NCI-H446 treated with DMSO at 0.1 percent for 48 hours (cell line): ENCODE results near the gene NFATC1.

ENCODE experiments used
- DNase-seq: peaks from one replicate; lab custom pipeline; 2025; lab: John Stamatoyannopoulos, UW

The NFATC1 gene

DNA sequence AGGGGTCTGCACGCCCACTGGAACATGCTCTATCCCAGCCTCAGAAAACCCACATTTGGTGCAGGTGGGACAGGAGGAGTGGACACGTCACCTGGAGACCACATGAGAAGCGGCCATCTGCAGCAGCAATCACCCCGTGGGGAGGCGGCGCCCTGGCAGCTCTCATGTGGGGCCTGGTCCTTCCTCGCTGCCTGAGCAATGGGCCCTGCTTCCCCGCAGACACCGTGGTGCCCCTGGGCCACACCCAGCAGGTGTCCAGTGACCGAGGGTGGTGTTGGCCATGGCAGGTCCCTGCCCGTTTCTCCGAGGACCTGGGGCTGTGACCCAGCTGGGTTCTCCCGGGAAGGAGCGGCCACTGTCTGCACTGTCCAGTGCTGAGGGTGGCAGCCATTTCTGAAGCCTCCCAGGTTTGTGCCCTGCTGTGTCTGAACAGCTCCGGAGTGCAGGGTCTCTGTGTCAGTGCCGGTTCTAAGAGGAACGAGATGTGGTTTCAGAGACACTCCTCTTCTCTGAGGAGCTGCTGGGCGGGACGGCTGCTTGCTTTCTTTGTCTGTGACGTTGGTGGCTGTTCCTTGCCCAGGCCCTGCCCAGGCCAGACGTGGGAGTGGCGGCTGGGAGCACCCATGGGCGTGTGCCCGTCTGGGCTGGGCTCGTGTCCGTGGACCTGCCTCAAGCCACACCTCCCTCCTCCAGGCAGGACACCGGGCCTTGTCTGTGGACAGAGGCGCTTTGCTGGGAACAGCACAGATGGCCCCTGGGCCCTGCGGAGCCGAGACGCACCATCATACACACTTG, 44.8 kb downstream of the NFATC1 start:
- DNase-seq, result no peak

DNA sequence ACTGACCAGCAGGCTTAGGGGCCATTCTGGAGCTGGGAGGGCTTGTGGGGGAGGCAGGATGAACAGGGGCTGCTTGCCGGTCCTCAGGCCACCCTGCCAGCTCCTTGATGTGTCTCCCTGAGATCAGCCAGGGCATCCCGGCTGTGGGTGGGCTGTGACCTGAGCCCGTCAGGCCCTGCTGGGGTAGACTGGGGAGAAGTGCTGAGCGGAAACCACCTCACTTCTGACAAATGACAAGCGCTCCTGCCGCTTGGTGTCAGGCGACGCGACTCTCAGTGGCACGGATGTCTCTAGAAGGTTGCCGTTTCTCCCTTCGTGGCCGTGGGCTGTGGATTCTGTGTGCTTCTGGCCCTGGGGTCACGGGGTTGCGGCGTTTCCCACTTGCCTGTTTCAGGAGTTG, 45.7 kb downstream of the NFATC1 start:
- no peak for DNase-seq

DNA sequence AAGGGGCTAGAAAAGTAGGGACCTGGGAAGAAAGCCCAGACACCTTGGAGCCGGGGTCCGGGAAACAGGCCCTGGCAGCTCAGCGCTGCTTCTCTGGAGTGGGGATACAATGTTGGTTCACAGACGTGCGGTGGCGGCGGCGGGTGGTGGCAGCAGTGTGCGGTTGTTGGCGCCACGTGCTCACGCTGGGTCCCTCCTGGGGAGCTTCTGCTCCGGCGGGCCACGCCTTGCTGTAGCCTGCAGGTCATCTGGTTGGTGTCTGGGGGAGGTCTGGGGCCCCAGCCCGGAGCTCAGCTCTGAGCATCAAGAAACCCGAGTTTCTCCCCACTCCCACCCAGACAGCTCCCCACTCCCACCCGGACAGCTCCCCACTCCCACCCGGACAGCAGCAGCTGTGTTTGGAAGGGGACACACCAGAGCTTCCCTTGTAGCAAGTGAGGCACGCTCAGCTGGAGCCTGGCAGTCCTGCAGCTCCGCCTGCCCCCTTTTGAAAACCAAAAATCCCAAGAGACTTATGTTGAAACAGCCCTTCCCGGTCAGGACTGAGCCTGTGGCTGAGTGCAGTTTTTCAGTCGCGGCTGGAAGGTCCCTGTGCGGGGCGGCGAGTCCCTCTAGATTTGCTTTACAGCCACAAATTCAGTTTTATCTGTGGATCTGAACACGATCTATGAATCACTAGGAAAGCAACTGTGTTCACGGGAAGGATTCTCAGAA, 46.9 kb downstream of the NFATC1 start:
- no peak for DNase-seq

DNA sequence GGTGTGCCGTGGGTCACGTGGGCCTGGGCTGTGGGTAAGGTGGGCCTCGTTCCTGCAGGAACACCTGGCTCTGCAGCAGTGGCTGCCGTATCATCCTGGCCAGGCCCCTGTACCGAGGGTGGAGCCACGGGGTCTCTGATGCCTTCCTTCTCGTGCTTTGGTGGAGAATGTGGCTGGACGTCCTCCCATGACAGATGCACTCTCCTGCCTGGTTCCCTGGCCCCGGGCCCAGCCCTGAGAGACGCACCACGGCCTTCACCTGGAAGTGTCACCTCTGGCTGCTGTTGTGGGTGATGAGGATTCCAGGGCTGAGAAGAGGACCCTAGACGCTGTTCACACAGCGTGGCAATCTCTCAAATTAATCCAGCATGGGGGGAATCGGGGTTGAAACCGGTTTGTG, 49.5 kb downstream of the NFATC1 start:
- DNase-seq, result no peak

DNA sequence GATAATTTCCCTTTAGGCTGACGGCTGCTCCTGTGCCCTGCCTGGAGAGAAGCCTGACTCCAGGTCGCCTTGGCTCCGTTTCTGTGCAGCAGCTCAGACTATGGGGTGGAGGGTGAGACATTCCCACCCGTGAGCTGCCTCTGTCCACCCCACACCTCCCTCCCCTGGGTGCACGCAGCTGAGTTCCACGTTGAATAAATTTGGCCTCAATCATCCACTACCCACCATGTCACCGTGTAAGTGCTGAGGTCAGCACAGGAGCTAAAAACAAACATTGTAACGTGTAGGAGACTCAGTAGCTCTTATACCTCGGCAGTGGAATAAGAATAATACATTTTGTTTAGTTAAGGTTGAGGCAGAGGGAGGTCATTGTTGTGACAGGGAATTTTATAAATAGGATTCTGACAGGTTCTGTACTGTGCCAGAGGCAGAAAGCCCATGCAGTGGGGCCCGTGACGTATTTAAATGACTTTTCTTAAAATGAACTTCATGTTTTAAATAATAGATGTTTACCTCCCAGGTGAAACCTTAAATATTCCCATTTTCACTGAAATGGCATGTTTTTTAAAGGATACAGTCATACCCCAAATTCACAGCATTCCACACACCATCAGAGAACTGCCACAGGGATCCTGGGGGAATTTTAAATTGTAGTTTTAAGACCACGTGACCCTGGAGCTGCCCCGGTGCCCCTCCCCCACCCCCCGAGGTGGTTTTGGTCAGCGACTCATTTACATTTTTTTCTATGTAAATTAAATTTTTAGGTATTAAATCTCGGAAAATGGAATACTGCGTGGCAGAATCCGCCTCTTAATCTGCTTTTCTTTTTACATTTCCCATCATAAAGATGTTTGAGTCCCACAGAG, 50.2 kb downstream of the NFATC1 start:
- no peak for DNase-seq

DNA sequence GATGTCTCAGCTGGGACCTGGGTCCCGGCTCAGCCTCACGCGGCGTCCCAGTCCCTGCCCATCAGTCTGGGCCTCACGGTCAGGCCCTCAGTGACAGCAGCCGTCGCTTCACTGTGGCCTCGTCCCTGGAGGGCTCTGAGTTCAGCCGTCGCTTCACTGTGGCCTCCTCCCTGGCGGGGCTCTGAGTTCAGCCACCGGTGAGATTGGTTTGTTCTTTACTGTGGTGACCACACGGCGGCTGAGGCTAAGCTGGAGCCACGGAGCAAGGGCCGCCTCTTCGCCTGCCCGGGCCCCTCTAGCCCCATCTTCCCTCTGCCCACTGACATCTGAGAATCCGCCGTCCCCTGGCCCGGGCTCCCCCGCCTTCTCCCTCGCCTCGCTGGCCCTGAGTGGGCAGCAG, 51.2 kb downstream of the NFATC1 start:
- no peak for DNase-seq

DNA sequence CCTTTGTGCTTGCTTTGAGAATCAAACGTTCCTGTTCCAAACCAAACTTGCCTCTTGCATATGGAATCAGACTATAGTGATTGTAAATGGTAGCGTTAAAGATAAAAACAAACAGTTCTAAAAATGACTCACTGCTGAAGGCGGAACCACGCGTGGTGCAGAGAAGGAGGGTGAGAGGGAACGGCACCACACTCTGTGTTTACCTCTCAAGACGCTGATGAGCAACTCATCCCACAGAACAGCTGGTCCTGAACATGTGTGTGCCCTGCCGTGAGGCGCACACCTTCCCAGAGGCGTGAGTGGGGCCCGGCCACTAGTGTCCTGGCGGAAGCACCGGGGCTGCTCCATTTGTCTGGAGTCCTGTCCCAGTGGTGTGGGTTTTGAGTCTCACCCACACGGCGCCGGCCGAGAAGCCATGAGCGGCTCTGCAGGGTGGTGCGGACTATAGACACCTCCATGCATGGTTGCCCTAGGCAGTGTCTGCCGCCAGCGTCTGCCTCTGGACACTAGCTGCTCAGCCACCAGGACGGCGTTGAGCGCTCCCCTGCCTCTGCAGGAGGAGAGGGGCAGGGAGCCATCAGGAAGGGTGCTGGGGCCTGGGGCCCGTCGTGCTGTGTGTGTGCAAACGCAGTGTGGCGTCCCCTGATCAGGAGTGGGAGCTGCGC, 52.1 kb downstream of the NFATC1 start:
- DNase-seq, result no peak

DNA sequence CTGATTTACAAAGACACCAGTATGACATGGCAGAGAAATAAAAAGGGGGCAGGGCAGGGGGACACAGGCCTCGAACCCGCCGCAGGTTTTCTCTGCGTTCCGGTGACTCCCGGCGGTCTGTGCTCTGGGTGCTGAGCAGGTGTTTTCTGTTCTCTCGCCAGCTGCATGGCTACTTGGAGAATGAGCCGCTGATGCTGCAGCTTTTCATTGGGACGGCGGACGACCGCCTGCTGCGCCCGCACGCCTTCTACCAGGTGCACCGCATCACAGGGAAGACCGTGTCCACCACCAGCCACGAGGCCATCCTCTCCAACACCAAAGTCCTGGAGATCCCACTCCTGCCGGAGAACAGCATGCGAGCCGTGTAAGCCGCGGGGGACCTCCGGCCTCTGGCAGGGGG, 52.9 kb downstream of the NFATC1 start:
- DNase-seq, result no peak

DNA sequence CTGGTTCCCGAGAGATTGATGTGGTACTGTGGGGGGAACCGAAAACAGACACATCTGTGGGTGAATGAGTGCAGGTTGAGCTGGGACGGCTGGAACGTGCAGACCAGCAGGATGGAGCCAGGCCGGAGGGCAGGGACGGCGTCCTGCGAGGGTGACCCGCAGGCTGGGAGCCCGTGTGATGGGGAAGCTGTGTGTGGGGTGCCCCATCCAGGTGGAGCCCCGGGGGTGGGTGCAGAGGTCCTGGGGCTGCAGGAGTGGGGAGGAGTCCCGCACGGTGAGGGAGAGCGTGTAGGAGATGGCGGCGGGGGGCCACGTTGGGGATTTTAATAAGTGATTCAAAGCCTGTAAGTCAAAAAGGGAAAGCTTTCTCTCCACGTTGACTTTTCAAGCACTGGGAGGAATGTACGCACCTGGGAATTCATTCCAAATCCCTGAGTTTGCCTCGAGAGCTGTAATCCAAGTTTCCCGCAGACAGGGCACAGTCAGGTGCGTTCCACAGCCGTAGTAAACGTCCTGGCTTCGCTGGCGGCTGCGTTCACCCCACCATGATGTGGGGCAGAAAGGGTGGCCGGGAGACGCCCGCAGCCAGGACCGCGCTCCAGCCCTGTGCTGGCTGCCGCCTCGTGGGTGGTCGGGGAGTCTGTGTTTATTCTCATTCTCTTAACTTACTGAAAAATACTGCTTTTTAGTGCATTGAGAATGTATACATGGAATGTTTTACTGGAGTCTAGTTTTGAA, 54.0 kb downstream of the NFATC1 start:
- no peak for DNase-seq

DNA sequence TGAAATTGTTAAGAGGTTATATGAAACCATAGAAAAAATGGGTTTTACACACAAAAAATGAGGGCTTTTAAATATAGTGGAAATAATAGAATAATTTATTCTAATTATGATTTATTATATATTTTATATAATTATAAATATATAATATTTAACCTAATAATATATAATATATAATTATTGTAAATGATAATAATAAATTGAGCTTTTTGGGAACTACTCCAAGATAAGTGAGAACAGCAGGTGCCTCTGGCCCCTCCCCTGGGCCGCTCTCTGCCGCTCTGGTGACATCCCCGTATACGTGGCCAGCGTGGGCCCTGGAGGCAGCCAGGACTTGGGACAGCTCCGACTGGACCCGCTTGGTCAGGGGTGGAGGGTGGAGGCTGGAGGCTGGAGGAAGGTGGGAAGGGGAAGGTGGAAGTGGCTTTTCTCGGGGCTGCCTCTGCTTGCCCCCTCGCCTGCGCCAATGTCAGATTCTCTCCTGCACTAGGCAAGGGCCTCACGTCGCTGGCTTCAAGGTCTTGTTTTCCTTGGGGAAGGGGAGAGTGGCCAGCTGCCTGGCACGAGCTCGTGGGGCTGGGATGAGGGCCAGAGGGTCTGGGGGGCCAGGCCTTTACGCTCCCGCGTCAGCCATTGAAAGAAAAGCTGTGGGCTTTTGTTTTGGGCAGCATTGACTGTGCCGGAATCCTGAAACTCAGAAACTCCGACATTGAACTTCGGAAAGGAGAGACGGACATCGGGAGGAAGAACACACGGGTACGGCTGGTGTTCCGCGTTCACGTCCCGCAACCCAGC, 54.8 kb downstream of the NFATC1 start:
- DNase-seq, result no peak

DNA sequence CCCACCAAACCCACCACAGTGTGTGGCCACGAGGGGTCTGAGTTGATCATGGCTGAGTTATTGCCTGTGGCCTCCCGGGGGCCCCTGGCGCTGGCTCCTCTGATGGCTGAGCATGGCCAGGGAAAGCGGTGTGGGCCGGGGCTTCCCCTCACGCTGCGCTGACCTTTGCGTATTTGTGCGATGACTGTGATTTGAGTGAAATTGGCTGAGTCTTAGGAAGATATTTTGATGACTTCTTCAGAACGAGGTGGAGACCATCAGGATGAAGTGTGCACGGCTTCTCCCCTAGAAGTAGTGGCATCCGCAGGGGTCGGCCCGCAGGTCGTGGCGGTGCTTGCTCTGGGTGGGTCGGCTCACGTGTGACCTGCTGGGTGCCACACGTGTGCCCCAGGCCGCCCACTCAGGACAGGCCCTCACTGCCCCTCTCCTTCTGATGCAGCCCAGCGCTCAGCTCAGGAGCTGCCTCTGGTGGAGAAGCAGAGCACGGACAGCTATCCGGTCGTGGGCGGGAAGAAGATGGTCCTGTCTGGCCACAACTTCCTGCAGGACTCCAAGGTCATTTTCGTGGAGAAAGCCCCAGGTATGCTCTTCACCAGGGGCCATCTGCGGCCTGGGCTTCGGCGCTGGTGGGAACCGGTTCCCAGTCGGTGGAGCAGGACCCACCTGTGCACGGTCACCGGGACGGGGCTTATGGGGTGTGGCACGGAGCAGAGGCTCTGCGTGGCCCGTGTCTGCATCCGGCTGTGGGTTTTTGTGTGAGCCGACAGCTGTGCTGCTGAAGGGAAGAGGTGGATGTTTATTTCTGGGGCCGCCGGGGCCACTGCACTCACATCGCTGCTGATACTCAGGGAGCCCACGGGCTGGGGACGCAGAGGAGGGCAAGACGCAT, 55.8 kb downstream of the NFATC1 start:
- DNase-seq, result no peak

DNA sequence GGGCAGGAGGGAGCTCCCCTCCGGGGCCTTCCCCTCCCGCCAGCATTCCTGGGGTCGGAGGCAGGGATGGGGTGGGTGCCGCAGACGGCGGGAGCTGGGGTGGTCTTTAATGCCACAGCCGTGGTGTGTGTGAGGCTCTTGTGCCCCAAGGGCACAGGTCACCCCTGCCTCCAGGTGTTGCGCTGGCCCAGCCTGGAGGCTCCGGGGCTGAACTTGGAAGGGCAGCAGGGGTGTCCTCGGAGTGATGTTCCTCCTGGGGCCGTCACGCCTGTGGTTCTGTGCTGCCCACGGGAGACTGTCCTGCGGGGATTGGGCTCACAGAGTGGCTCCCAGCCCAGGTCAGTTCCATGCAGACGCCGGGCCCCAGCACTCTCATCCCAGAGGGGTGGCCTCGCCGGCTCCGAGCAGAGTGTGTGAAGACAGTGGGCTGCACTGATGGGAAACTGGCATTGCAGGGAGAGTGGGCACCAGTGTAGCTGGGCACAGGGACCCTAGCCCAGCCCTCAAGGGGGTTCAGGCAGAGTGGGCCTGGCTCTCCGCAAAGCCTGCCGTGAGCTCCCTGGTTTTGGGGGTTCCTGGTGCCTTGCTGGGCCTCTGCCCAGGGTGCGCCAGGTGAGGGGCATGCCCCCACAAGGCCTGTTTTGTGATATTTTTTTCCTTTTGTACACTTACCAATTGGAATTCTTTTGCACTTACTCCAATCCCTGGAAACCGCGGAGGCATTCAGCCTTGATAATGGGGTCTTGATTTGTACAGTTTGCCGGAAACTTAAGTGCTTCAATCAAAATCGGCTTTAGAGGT, 56.7 kb downstream of the NFATC1 start:
- DNase-seq, result no peak

DNA sequence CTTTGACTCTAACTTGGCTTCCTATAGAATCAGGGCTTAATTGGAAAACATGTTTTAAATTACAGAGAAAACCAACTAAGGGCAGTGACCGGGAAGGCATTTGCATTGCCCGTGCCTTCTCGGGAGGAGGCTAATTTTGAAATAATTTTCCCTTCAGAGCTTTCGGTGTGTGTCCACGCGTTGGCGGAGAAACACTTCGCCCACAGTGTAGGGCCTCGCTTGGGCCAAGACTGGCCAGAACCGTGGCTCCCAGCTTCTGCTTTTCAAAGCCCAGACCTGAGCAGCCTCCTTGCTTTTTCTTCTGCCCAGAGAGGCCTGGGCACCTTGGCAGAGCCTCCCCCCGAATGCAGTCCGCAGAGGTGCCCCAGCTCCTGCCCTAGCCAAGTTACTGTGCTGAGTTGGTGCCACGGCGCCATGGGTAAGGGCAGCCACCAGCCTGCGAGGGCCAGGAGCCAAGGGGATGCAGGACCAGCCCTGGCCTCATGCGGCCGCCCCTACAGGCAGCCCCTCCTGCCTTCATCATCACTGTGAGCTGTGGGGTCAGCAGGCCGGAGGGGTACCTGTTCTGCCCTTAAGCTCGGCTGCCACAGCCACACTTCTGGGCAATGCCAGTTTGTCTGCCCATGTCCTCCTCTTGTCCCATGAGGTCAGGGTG, 57.4 kb downstream of the NFATC1 start:
- DNase-seq, result no peak

DNA sequence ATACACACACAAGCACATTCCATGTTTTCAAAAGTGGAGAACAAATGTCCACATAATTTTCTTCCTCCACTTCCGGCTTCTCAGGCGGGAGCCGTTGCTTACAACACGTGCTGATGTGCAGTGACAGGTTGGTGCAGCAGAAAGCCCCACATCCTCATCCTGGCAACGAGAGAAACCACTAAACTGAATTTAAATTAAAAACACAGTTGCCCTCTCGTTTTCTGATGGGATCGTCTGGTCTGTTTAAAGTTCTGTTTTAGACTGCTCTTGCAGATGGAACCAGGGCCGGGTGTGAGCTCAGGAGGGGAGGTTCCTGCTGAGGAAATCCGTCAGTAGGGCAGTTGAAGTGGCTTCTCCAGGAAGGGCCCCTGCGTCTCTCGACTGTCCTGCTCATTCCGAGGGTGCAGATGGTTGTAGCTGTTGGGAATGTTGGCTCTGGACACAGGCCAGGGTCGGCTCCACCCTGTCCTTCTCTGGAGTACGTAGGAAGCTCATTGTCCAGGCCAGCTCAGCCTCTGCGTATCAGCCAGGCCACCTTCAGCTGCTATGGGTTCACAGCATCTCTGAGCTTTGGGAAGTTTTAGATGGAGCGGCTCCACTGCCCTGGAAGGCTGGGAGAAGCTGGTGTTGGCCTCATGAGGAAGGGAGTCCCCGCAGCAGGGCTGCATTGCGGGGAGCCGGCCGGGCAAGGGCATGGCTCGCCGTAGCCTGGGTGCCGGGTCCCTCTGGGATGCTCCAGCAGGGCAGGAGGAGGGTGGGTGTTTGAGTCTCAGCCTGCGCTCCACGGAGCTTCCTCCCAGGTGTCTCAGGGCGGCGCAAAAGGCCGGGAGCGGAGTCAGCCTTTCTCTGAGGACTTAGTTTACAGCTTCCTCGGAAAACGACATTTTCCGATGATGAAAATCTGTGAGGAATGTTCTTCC, 58.3 kb downstream of the NFATC1 start:
- no peak for DNase-seq

DNA sequence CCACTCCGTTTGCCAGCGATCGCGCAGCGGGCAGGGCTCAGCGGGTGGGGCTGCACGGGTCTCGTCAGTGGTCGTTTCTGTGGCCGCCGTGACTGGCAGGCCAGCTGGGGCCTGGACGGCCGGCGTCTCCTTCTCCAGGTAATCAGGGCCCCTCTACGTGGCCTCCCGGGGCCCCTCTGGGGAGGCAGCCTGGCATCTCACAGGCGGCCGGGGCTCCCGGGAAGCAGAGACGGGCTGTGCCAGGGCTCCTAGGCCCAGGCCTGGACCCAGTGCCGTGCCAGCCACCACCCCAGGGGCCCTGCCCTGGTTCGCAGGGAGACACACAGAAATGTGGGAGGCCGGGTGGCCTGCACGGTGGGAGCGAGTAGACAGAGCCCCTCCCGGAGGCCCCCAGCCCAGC, 59.5 kb downstream of the NFATC1 start:
- DNase-seq, result no peak

DNA sequence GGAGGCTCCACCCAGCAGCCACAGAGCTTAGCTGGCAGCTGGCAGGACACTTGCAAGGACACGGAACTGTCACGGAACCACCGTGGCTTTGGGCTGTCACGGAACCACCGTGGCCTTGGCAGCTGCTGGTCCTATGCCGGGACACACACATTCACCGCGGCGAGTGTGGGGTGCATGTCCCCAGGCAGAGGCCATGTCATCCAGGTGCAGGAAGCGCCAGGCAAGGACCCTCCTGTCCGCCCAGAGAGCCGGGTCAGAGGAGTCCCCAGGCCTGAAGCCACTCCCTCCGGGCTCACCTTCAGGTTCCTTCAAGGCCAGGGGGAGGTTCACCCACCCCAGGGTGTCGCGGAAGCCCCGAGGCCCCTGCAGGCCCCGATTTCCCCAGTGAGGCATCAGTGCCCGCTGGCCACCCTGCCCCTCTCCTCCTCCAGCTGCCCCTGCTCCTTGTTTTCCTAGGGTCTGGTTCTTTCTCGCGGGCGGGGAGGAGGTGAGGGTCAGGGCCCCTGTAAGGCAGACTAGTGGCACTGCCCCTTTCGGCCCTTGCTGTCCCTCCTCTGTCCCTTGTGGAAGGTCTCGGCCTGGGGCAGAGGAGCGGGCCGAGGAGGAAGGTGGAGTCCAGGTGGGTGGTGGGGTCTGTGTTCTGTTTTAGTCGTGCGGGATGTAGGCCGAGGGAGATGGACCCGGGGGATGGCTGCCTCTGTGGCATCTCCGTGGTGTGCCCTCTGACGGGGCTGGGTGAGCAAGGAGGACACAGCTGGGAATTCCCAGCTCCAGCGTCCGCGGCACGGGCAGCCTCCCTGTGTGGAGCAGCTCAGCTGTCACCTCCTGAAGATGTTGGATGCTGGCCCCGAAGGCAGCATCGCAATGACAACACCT, 60.6 kb downstream of the NFATC1 start:
- DNase-seq, result no peak
